ENCODE results near the gene TGIF1. TPM values are rescaled to one million over a fixed set of nuclear protein-coding genes. Genes with fewer than 3 reads are reported as not detected.

TGIF1 gene
- polyA plus RNA-seq, 1 donor from 2014 or later: 3.6 TPM

DNA sequence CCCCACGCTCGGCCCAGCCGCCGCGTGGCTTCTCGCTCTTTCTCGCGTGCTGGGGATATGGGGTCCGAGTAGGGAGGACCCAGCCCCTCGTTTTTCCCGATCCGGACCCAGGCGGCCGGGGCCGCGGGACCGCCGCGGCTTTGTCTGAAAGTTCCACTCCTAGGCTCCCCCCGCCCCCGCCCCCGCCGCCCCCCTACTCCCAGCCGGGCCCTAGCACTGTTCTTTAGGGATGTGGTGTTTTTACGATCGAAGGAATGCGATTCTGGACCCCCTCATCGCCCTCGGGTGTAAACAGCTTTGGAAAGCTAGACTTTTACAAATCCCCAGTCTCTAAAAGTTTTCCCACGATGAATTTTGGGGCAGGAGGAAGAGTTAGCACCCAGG is 819 bp downstream of the TGIF1 start:
- peak overlapping the region; percentile 60 for H2AFZ ChIP-seq (ENCODE audit: low read depth, low read length)
- no peaks in the 10 kb centered on the region for H4K20me1 ChIP-seq (ENCODE audit: insufficient read depth)
- peak overlapping the region; percentile 58 for H3K4me2 ChIP-seq (ENCODE audit: low read length)
- H3K4me3 ChIP-seq (ENCODE audit: low read length): peak overlapping the region; percentile 87
- H3K9ac ChIP-seq (ENCODE audit: low read length): peak overlapping the region; percentile 46
- TF ChIP-seq, protein P1, sequence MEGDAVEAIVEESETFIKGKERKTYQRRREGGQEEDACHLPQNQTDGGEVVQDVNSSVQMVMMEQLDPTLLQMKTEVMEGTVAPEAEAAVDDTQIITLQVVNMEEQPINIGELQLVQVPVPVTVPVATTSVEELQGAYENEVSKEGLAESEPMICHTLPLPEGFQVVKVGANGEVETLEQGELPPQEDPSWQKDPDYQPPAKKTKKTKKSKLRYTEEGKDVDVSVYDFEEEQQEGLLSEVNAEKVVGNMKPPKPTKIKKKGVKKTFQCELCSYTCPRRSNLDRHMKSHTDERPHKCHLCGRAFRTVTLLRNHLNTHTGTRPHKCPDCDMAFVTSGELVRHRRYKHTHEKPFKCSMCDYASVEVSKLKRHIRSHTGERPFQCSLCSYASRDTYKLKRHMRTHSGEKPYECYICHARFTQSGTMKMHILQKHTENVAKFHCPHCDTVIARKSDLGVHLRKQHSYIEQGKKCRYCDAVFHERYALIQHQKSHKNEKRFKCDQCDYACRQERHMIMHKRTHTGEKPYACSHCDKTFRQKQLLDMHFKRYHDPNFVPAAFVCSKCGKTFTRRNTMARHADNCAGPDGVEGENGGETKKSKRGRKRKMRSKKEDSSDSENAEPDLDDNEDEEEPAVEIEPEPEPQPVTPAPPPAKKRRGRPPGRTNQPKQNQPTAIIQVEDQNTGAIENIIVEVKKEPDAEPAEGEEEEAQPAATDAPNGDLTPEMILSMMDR (IDR thresholded peaks at IDR 0.05; ENCODE audit: poor library complexity, severe bottlenecking): no peak
- TF ChIP-seq MXI1 (conservative IDR thresholded peaks at IDR 0.05; ENCODE audit: poor library complexity, severe bottlenecking): no peak
- TF ChIP-seq SMC3 (conservative IDR thresholded peaks at IDR 0.05; ENCODE audit: poor library complexity): no peak
- TF ChIP-seq TAF1 (IDR thresholded peaks at IDR 0.05; ENCODE audit: low read depth): no peak
- TF ChIP-seq, protein P2, sequence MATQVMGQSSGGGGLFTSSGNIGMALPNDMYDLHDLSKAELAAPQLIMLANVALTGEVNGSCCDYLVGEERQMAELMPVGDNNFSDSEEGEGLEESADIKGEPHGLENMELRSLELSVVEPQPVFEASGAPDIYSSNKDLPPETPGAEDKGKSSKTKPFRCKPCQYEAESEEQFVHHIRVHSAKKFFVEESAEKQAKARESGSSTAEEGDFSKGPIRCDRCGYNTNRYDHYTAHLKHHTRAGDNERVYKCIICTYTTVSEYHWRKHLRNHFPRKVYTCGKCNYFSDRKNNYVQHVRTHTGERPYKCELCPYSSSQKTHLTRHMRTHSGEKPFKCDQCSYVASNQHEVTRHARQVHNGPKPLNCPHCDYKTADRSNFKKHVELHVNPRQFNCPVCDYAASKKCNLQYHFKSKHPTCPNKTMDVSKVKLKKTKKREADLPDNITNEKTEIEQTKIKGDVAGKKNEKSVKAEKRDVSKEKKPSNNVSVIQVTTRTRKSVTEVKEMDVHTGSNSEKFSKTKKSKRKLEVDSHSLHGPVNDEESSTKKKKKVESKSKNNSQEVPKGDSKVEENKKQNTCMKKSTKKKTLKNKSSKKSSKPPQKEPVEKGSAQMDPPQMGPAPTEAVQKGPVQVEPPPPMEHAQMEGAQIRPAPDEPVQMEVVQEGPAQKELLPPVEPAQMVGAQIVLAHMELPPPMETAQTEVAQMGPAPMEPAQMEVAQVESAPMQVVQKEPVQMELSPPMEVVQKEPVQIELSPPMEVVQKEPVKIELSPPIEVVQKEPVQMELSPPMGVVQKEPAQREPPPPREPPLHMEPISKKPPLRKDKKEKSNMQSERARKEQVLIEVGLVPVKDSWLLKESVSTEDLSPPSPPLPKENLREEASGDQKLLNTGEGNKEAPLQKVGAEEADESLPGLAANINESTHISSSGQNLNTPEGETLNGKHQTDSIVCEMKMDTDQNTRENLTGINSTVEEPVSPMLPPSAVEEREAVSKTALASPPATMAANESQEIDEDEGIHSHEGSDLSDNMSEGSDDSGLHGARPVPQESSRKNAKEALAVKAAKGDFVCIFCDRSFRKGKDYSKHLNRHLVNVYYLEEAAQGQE (IDR thresholded peaks at IDR 0.05; ENCODE audit: borderline replicate concordance): no peak
- no peak for TF ChIP-seq POLR2AphosphoS5 (IDR thresholded peaks at IDR 0.05)
- TF ChIP-seq EZH2 (IDR thresholded peaks at IDR 0.05; ENCODE audit: borderline replicate concordance, insufficient read depth, low read length, poor library complexity, severe bottlenecking): no peak
- TF ChIP-seq RAD21 (conservative IDR thresholded peaks at IDR 0.05): no peak
- no peak for TF ChIP-seq EP300 (conservative IDR thresholded peaks at IDR 0.05; ENCODE audit: poor library complexity, severe bottlenecking)
- peaks cover 57% of the 10 kb centered on the region for H3K27me3 ChIP-seq (ENCODE audit: insufficient read depth, low read depth, low read length)
- H3F3A ChIP-seq (ENCODE audit: insufficient read depth, low read length, poor library complexity, severe bottlenecking): no peaks in the 10 kb centered on the region
- no peaks in the 10 kb centered on the region for H3K9me2 ChIP-seq (ENCODE audit: insufficient read depth, low read length)
- peaks cover 43% of the 10 kb centered on the region for H3K79me2 ChIP-seq (replicated peaks; ENCODE audit: insufficient read depth, low read length)
- H3K36me3 ChIP-seq (ENCODE audit: insufficient read depth, low read length): no peaks in the 10 kb centered on the region
- H3K9me3 ChIP-seq (ENCODE audit: low read length): no peaks in the 10 kb centered on the region
- no peak overlapping the region for H3K27ac ChIP-seq (ENCODE audit: low read length)

DNA sequence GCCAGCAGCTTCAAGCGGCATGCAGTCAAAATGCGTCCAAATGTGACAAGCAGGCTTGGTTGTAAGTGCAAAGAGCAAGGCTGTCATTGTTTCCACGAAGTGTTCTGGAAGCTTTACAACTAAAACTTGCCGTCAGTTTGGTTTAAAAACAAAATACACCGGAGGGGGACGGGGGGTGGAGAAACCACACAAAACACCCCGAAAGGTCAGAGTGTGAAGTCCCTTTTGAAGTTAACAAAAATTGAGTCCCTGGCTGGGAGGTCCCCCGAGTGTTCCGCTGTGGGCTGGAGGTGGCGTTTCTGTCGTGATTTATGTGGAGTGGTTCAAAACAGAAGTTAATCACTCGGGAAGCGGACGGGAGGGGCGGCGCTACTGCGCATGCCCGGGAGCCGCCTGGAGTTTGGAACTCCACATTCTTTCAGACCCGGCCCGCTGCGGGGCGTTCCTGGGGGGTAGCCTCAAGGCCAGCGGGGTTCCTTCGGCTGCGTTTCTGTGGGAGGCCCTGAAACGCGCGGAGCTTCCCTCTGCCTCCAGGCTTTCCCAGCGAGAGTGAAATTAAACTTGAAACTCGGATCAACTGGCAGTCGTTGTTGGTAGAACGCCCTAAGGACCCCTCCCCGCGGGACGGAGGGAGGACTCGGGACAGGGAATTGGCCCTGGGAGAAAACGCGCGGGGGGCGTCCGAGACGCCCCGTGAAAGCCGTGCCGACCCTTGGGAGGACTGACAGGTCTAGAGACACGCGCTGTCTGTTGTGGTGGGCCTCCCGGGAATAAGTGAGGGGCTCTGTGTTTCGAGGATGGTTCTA is 1.4 kb downstream of the TGIF1 start:
- Histone ChIP-seq H3F3A (ENCODE audit: insufficient read depth, low read length, poor library complexity, severe bottlenecking) (no peaks in the 10 kb centered on the region), H4K20me1 (ENCODE audit: insufficient read depth) (no peaks in the 10 kb centered on the region), H2AFZ (ENCODE audit: low read depth, low read length) (no peak overlapping the region), H3K79me2 (replicated peaks; ENCODE audit: insufficient read depth, low read length) (peaks cover 49% of the 10 kb centered on the region), H3K9me3 (ENCODE audit: low read length) (no peaks in the 10 kb centered on the region), H3K4me2 (ENCODE audit: low read length) (peak overlapping the region; percentile 26), H3K27ac (ENCODE audit: low read length) (no peak overlapping the region), H3K9me2 (ENCODE audit: insufficient read depth, low read length) (no peaks in the 10 kb centered on the region), H3K36me3 (ENCODE audit: insufficient read depth, low read length) (no peaks in the 10 kb centered on the region), H3K27me3 (ENCODE audit: insufficient read depth, low read depth, low read length) (peaks cover 57% of the 10 kb centered on the region), H3K4me3 (ENCODE audit: low read length) (peak overlapping the region; percentile 87), H3K9ac (ENCODE audit: low read length) (peak overlapping the region; percentile 12)
- TF ChIP-seq SMC3 (conservative IDR thresholded peaks at IDR 0.05; ENCODE audit: poor library complexity) (no peak), POLR2AphosphoS5 (IDR thresholded peaks at IDR 0.05) (no peak), MXI1 (conservative IDR thresholded peaks at IDR 0.05; ENCODE audit: poor library complexity, severe bottlenecking) (no peak), RAD21 (conservative IDR thresholded peaks at IDR 0.05) (no peak), EZH2 (IDR thresholded peaks at IDR 0.05; ENCODE audit: borderline replicate concordance, insufficient read depth, low read length, poor library complexity, severe bottlenecking) (no peak), EP300 (conservative IDR thresholded peaks at IDR 0.05; ENCODE audit: poor library complexity, severe bottlenecking) (no peak)
- TF ChIP-seq, protein P2 (IDR thresholded peaks at IDR 0.05; ENCODE audit: borderline replicate concordance): no peak

Measured in neural cell (in vitro differentiated cells).